Measurements from ENCODE around the gene RNU6-7.

GRCh38 chr14:32209471-32209870 lies 7.6 kb downstream of the RNU6-7 start:
- no peak for TF ChIP-seq CTCF (IDR thresholded peaks at IDR 0.05)
- TF ChIP-seq POLR2A (IDR thresholded peaks at IDR 0.05): no peak

Data from prostate gland (tissue), 2 donors.